ENCODE measurements around the gene PLEKHJ1. TPM values are rescaled to one million over a fixed set of nuclear protein-coding genes. Genes with fewer than 3 reads are reported as not detected.

PLEKHJ1 gene
- total RNA-seq, 1 donor from 2014 or later: 61.6 TPM

GRCh38 chr19:2249880-2250765, 14.0 kb upstream of the PLEKHJ1 start:
- DNase-seq (ENCODE audit: low read depth in 2 of 2): no peak

GRCh38 chr19:2249010-2249866, 13.1 kb upstream of the PLEKHJ1 start, which contains the start of gene AMH:
AMH (plus strand) TSS chr19:2249323; CDS start chr19:2249333, 10 bp downstream.
- no peak for DNase-seq (ENCODE audit: low read depth in 2 of 2)

DNA sequence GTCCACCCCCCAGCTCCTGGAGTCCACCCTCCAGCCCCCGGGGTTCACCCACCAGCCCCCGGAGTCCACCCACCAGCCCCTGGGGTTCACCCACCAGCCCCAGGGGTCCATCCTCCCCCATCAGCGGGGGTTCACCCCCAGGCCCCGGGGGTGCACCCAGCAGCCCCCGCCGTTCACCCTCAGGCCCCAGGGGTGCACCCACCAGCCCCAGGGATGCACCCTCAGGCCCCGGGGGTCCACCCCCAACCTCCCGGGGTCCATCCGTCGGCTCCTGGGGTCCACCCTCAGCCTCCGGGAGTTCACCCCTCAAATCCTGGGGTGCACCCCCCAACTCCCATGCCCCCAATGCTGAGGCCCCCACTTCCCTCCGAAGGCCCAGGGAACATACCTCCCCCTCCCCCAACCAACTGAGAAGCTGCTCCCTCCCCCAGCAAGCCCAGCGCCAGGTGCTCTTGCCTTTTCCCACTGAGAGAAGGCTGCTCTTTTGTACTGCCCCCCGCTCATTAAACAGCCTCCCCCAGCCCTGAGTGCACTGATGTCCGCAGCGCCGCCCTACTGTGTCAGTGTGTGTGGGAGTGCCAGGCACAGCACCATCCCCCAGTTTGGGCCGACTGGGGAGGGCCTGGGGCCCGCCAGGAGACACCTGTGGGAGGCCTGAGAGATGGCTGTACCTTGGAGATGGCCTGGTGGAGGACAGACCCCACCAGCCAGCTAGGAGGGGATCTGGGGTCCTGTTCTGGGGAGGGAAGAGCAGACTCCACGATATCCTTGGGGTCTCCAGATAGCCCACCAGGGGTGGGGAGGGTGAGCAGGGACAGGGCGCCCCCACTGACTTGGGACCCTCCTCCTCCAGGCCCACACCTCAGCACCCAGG, 12.2 kb upstream of the PLEKHJ1 start:
- no peak for DNase-seq (ENCODE audit: low read depth in 2 of 2)

- DNase-seq (ENCODE audit: low read depth in 2 of 2): no peak
These were observed 11.4 kb upstream of the PLEKHJ1 start for GRCh38 chr19:2247433-2248101.

DNA sequence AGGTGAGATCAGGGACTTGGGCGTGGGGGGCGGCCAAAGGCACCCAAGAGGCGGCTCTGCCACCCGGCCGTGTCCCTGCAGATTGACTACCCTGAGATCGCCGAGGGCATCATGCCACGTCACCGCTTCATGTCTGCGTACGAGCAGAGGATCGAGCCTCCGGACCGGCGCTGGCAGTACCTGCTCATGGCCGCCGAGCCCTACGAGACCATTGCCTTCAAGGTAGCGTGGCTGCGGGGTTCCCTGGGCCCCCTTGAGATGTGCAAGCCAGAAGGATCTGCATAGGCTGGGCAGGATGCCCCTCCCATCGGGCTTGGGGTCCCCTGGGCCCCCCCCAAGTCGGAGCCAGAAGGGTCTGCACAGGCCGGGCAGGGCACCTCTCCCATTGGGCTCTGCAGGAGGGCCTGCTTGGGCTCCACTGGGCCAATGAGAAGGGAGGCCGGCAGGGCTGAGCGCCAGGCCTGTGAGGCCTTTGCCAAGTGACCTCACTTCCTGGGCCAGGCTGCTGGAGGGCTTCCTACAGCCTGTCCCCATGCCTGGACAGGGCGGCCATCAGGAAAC, 10.8 kb upstream of the PLEKHJ1 start:
- DNase-seq (ENCODE audit: low read depth in 2 of 2): peak; percentile 54 to 64

GRCh38 chr19:2246014-2246620, 10.0 kb upstream of the PLEKHJ1 start:
- no peak for DNase-seq (ENCODE audit: low read depth in 2 of 2)

GRCh38 chr19:2245273-2245672, 9.1 kb upstream of the PLEKHJ1 start:
- no peak for DNase-seq (ENCODE audit: low read depth in 2 of 2)

DNA sequence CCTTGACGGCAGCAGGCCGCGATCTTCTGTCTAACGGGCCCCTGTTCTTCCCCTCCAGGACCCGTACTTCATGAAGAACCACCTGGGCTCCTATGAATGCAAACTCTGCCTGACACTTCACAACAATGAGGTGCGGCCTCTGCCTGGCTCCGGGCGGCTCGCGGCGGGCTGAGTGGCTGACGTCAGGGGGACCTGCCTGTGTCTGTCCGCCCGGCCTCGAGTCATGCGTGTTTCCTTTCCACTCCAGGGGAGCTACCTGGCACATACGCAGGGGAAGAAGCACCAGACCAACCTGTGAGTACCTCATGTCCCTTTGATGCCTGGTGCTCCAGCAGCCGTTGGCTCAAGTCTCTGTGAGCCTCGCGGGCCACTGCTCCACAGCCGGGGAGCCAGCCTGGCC, 8.4 kb upstream of the PLEKHJ1 start:
- DNase-seq (ENCODE audit: low read depth in 2 of 2): no peak

- no peak for DNase-seq (ENCODE audit: low read depth in 2 of 2)
These were observed 7.9 kb upstream of the PLEKHJ1 start for GRCh38 chr19:2244125-2244411.

- no peak for DNase-seq (ENCODE audit: low read depth in 2 of 2)
These were observed 7.4 kb upstream of the PLEKHJ1 start for GRCh38 chr19:2243274-2244124.

DNA sequence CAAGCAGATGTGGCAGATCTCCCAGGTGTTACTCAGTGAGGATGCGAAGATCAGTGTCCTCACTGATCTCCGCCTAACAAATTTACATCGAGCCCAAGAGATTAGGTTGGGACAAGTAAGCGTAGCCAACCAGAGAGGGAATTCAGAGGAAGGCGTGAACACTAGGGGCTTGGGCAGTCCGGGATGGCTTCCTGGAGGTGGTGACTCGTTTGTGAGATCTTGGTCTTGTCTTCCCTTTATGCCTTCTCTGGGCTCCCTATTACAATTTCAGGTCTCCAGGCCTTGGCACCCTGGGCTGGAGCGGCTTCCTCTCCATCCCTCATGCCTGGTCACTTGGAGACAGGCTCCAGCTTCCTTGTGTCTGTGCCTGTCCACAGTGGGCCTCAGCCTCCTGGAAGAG, 6.7 kb upstream of the PLEKHJ1 start:
- DNase-seq (ENCODE audit: low read depth in 2 of 2): no peak

- no peak for DNase-seq (ENCODE audit: low read depth in 2 of 2)
These were observed 6.0 kb upstream of the PLEKHJ1 start for GRCh38 chr19:2242092-2242537.

DNA sequence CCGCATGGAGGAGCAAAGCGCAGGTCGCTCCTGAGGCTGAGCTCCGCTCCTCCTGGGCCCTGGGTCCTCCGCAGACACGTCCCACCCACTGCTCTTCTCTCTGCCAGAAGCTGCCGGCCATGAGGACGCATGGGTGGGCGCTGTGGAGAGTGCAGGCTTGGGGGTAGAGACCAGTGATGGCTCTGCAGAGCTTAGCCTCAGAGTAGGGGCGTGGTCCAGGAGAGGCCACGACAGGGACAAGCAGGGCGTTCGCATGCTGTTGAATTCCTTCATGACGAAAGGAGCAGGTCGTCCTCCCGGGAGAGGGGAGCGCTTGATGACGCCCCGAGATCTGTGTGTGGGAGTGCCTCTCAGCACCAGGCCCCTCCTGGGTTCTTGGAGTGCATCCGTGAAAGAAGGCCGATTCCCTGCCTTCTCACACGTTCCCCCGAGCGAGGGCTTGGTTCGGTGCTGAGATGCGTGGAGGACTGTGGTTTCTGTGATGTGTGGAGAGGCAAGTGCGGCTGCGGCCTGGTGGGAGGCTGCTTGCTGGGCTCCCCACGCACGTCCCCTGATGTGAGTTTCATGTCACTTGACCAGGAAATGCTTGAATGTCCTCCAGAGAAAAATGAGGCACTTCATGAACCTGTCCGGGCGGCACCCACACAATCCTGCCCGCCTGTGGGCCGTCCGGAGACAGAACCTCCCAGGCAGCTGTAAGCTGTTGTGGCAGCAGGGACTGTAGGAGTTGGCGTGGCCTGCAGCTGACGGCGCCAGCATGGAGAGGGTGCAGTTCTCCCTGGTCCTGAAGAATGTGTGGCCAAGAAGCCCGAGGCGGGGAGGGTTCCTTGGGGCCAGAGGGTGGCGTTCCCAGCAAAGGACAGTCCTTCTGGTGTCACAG, 5.0 kb upstream of the PLEKHJ1 start:
- no peak for DNase-seq (ENCODE audit: low read depth in 2 of 2)

DNA sequence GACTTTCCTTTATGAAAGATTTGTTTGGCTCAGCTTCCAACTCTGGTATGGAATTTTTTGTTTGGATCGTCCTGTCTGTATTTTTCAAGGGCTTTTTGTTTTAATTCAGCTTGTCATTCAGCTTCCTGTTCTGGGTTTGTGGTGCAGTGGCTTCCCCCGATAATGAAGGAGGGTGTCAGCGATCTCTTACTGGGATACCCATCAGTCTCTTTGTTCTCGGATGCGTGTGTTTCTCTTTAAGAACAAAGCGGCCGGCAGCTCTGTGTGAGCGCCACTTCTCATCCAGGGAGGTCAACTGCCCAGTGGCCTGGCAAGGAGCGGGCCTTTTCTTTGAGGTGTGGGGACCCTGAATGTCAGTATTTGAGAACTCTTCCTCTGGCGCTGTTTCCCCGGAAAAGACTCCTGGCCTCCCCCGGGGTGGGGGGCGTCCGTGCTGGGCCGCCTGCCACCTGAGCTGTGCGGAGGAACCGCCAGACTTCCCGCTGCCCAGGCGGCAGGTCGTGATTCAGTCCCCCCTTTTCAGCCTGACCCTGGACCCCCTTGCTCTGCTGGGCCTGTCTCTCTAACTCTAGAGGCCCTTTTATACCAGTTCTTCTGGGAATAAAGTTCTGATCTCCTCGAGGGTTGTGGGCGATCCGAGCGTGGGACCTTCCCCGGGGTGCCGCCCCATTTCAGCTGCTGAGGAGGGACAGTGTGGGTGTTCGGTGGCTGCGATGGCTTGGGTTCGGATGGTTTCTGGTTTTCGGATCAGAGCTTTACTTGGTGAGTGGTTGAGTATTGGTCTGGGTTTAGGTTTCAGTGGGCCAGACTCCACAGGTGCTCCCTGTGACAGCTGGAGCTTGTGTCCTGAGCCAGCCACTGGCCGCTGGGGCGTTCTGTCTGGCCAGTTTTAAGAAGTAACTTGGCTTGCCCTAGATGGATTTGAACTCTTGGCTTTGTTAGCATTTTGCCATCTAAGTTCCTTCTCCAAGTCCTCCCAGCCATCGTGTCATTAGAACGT, 3.9 kb upstream of the PLEKHJ1 start:
- DNase-seq (ENCODE audit: low read depth in 2 of 2): peak; percentile 89 to 96

DNA sequence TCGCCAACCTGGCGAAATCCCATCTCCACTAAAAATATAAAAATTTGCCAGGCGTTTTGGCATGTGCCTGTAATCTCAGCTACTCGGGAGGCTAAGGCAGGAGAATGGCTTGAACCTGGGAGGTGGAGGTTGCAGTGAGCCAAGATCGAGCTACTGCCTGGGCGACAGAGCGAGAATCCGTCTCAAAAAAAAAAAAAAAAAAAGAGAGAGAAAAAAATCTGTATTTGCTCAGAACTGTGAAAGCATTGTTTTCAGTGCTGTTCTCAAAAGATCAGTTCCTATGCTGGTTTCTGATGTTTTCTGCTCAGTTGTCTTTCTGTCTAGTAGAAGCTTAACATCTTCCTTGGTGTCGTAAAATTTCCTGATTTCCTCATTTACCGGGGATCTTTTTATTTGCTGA, 3.0 kb upstream of the PLEKHJ1 start:
- DNase-seq (ENCODE audit: low read depth in 2 of 2): no peak

DNA sequence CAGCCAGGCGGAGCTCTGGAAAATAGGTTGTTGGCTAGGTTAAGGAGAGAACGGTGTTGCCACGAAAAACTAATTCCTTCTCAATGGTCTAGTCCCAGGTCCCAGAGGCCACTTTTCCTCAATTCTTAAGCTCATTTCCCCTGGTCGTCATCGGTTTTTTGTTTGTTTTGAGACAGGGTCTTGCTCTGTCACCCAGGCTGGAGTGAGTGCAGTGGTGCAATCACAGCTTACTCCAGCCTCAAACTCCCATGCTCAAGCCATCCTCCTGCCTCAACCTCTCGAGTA, 1.7 kb upstream of the PLEKHJ1 start:
- DNase-seq (ENCODE audit: low read depth in 2 of 2): no peak

All from dermis microvascular lymphatic vessel endothelial cell (primary cell).